Panc1 (cell line): Measurements from ENCODE around the gene MAPRE2. TPM values are rescaled to one million over a fixed set of nuclear protein-coding genes. Genes with fewer than 3 reads are reported as not detected.

ENCODE experiments used
- ATAC-seq: fragments of 200-7000 bp; cut with Tn5 transposase; 2 replicates; pipeline ENCODE4 v1.9.1; 2020; ENCODE audit warnings: mild to moderate bottlenecking, moderate library complexity
- BruUV-seq: library from RNA; stranded (reverse); fragments of 400-500 nt; replicated peaks from 2 replicates; lab custom pipeline; 2021; lab: Mats Ljungman, UMichigan
- CTCF ChIA-PET: fragments of 300-600 bp; sonication (Branson Sonifier 250); formaldehyde crosslinking; loops from one replicate; lab custom pipeline; 2022; ENCODE audit warnings: antibody characterized with exemption; lab: Charles Lee
- POLR2A ChIA-PET: fragments of 300-600 bp; sonication (Branson Sonifier 250); formaldehyde crosslinking; loops from one replicate; lab custom pipeline; 2022; ENCODE audit warnings: antibody characterized with exemption; lab: Charles Lee
- DNase-seq: peaks from one replicate; pipeline ENCODE4 v3.0.0-alpha.2; 2010; ENCODE audit warnings: low read depth, low spot score
- H3K27ac ChIP-seq: 2 replicates; pipeline ENCODE4 v1.5.1; 2011; ENCODE audit warnings: mild to moderate bottlenecking, low read length, inconsistent platforms
- H3K27me3 ChIP-seq: fragments of 200-500 bp; sonication (Bioruptor generic); 2 replicates; pipeline ENCODE4 v1.6.0; 2014; ENCODE audit warnings: low read length, inconsistent platforms; ENCODE audit not compliant: control insufficient read depth, insufficient read depth
- H3K36me3 ChIP-seq: fragments of 200-500 bp; sonication (Bioruptor generic); 2 replicates; pipeline ENCODE4 v1.5.1; 2014; ENCODE audit warnings: inconsistent platforms, mild to moderate bottlenecking, low read length, moderate library complexity; ENCODE audit not compliant: control insufficient read depth, insufficient read depth
- H3K4me1 ChIP-seq: 2 replicates; pipeline ENCODE4 v1.5.1; 2011; ENCODE audit warnings: inconsistent platforms, mild to moderate bottlenecking, low read length, moderate library complexity; ENCODE audit not compliant: control insufficient read depth, insufficient read depth
- H3K4me3 ChIP-seq, 2 experiments: 2 replicates each; pipeline ENCODE4 v1.5.1; 2011 to 2012; ENCODE audit warnings: low read depth in 2 of 2, low read length in 2 of 2, mild to moderate bottlenecking in 2 of 2, inconsistent platforms in 1 of 2, moderate library complexity in 1 of 2
- H3K9me3 ChIP-seq: fragments of 200-500 bp; sonication (Bioruptor generic); 2 replicates; pipeline ENCODE4 v1.5.1; 2014; ENCODE audit warnings: low read depth, mild to moderate bottlenecking, inconsistent platforms, low read length, moderate library complexity; ENCODE audit not compliant: control insufficient read depth, insufficient read depth
- CTCF ChIP-seq: fragments of 450-650 bp; IDR thresholded peaks from 2 replicates; pipeline ENCODE4 v1.5.1; 2017; ENCODE audit warnings: mild to moderate bottlenecking
- POLR2AphosphoS5 ChIP-seq: IDR thresholded peaks from 2 replicates; pipeline ENCODE4 v1.6.1; 2012; ENCODE audit warnings: mild to moderate bottlenecking, low read depth, low read length, moderate library complexity
- REST ChIP-seq, 2 experiments: IDR thresholded peaks; 2 replicates each; pipeline ENCODE4 v1.6.1; 2011 to 2012; ENCODE audit warnings: low read depth in 2 of 2, control low read depth in 1 of 2, low read length in 1 of 2, mild to moderate bottlenecking in 1 of 2, moderate library complexity in 1 of 2; ENCODE audit not compliant: insufficient read depth in 1 of 2
- SIN3A ChIP-seq: IDR thresholded peaks from 2 replicates; pipeline ENCODE4 v1.6.1; 2012; ENCODE audit warnings: low read depth, mild to moderate bottlenecking, low read length, moderate library complexity, borderline replicate concordance; ENCODE audit not compliant: insufficient read depth
- TCF7L2 ChIP-seq: IDR thresholded peaks from 2 replicates; pipeline ENCODE4 v1.6.1; 2011; ENCODE audit warnings: mild to moderate bottlenecking, low read depth, low read length, inconsistent platforms
- in situ Hi-C: cut with HindIII; loops from 2 replicates; pipeline ENCODE4 v1.10.0; 2016; ENCODE audit warnings: low sequenced_read_pairs, low pct_unique_long_range_greater_than_20kb
- intact Hi-C: fragments of 100-400 bp; cut with micrococcal nuclease; formaldehyde crosslinking; loops from one replicate; pipeline ENCODE4 v1.10.0; 2022; ENCODE audit not compliant: unreplicated experiment
- total RNA-seq: library from RNA; stranded (reverse); gene quantifications from one replicate; pipeline ENCODE4 v1.2.1, GENCODE V29; 2021; ENCODE audit not compliant: unreplicated experiment

Gene MAPRE2
- total RNA-seq, 1 experiment from 2014 or later, result 14.1 TPM

GRCh38 chr18:35087726-35088125 is 46.5 kb downstream of the MAPRE2 start:
- Histone ChIP-seq H3K27ac (no peak overlapping the region), H3K27me3 (no peaks in the 10 kb centered on the region), H3K36me3 (no peaks in the 10 kb centered on the region), H3K4me1 (no peaks in the 10 kb centered on the region), H3K4me3 (no peak overlapping the region), H3K9me3 (no peaks in the 10 kb centered on the region)
- TF ChIP-seq POLR2AphosphoS5, result no peak
- no peak for TF ChIP-seq TCF7L2
- no peak for TF ChIP-seq SIN3A
- TF ChIP-seq REST (IDR thresholded peaks at IDR 0.05; ENCODE audit: insufficient read depth in 1 of 2, low read depth in 2 of 2, low read length in 1 of 2), result no peak
- TF ChIP-seq CTCF, result no peak
- intact Hi-C loops (no loop called here), in situ Hi-C loops (no loop called here)
- DNase-seq (no peak), ATAC-seq (no peak)
- POLR2A ChIA-PET, result no interaction called here
- no TSS peak for BruUV-seq
- CTCF ChIA-PET, result no interaction called here

- CTCF ChIA-PET, result no interaction called here
- intact Hi-C loops, result no loop called here
- no peak overlapping the region for H3K4me3 ChIP-seq
- no peaks in the 10 kb centered on the region for H3K36me3 ChIP-seq
- no peaks in the 10 kb centered on the region for H3K27me3 ChIP-seq
- H3K4me1 ChIP-seq, result no peaks in the 10 kb centered on the region
- no peak for TF ChIP-seq REST (IDR thresholded peaks at IDR 0.05; ENCODE audit: insufficient read depth in 1 of 2, low read depth in 2 of 2, low read length in 1 of 2)
- TF ChIP-seq POLR2AphosphoS5, result no peak
- no peak for TF ChIP-seq TCF7L2
- no peak for TF ChIP-seq SIN3A
- no peak for TF ChIP-seq CTCF
- no peak overlapping the region for H3K27ac ChIP-seq
- no peak for DNase-seq
- POLR2A ChIA-PET, result no interaction called here
- ATAC-seq, result no peak
- no peaks in the 10 kb centered on the region for H3K9me3 ChIP-seq
- in situ Hi-C loops, result no loop called here
- no TSS peak for BruUV-seq
Measured at GRCh38 chr18:35088921-35089320, 47.7 kb downstream of the MAPRE2 start.
